Measurements from ENCODE around the gene ZNG1A.
"Not testable (repeated sequence)": the region's sequence is repeated elsewhere in the genome, so short reads cannot be mapped to it uniquely, and the experiment has no call there.

- TF ChIP-seq ZNF8 (CRISPR knock-in tag; IDR thresholded peaks at IDR 0.05); PATZ1 (CRISPR knock-in tag; IDR thresholded peaks at IDR 0.05; ENCODE audit: borderline replicate concordance); ZNF70 (CRISPR knock-in tag; IDR thresholded peaks at IDR 0.05); CSRNP3 (CRISPR knock-in tag; IDR thresholded peaks at IDR 0.05); ZFP3 (CRISPR knock-in tag; IDR thresholded peaks at IDR 0.05); ZC3H10 (CRISPR knock-in tag; IDR thresholded peaks at IDR 0.05); GLIS3 (CRISPR knock-in tag; IDR thresholded peaks at IDR 0.05); CREB5 (CRISPR knock-in tag; IDR thresholded peaks at IDR 0.05; ENCODE audit: low read depth); POU6F1 (CRISPR knock-in tag; IDR thresholded peaks at IDR 0.05; ENCODE audit: borderline replicate concordance, low read depth); TCF4 (CRISPR knock-in tag; IDR thresholded peaks at IDR 0.05; ENCODE audit: borderline replicate concordance); RARB (CRISPR knock-in tag; IDR thresholded peaks at IDR 0.05); TSHZ2 (CRISPR knock-in tag; IDR thresholded peaks at IDR 0.05): not testable (repeated sequence)
These were observed 64.4 kb downstream of the ZNG1A start for GRCh38 chr9:114267-115117.
